ENCODE data around the gene FAF2. TPM values are rescaled to one million over a fixed set of nuclear protein-coding genes. Genes with fewer than 3 reads are reported as not detected.
A peak's percentile ranks its signal among the peaks of the same experiment; 100 is the strongest.

The FAF2 gene
- 71.4 TPM for polyA plus RNA-seq (2012; ENCODE audit: insufficient read depth, insufficient read length, low read depth)

GRCh38 chr5:176447978-176448608, at the start of gene FAF2:
Gene FAF2, plus strand, starts transcription at chr5:176448385. Its CDS starts 23 bp downstream, at chr5:176448408.
- peak; percentile 97 for DNase-seq
- Histone ChIP-seq H3K9me3 (no peaks in the 10 kb centered on the region), H3K4me3 (ENCODE audit: low read depth, low read length) (peak within 1 kb of the TSS; percentile 100), H3K4me1 (peaks cover 3% of the 10 kb centered on the region; the same call in 1 of the 2 replicates), H3K27me3 (no peaks in the 10 kb centered on the region), H3K36me3 (peaks cover 12% of the 10 kb centered on the region)
- TF ChIP-seq, protein P1, sequence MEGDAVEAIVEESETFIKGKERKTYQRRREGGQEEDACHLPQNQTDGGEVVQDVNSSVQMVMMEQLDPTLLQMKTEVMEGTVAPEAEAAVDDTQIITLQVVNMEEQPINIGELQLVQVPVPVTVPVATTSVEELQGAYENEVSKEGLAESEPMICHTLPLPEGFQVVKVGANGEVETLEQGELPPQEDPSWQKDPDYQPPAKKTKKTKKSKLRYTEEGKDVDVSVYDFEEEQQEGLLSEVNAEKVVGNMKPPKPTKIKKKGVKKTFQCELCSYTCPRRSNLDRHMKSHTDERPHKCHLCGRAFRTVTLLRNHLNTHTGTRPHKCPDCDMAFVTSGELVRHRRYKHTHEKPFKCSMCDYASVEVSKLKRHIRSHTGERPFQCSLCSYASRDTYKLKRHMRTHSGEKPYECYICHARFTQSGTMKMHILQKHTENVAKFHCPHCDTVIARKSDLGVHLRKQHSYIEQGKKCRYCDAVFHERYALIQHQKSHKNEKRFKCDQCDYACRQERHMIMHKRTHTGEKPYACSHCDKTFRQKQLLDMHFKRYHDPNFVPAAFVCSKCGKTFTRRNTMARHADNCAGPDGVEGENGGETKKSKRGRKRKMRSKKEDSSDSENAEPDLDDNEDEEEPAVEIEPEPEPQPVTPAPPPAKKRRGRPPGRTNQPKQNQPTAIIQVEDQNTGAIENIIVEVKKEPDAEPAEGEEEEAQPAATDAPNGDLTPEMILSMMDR (IDR thresholded peaks at IDR 0.05; ENCODE audit: low read depth, low read length): peak; percentile 90

GRCh38 chr5:176400382-176401156, 47.6 kb upstream of the FAF2 start:
- TF ChIP-seq, protein P1 (IDR thresholded peaks at IDR 0.05; ENCODE audit: low read depth, low read length): no peak

DNA sequence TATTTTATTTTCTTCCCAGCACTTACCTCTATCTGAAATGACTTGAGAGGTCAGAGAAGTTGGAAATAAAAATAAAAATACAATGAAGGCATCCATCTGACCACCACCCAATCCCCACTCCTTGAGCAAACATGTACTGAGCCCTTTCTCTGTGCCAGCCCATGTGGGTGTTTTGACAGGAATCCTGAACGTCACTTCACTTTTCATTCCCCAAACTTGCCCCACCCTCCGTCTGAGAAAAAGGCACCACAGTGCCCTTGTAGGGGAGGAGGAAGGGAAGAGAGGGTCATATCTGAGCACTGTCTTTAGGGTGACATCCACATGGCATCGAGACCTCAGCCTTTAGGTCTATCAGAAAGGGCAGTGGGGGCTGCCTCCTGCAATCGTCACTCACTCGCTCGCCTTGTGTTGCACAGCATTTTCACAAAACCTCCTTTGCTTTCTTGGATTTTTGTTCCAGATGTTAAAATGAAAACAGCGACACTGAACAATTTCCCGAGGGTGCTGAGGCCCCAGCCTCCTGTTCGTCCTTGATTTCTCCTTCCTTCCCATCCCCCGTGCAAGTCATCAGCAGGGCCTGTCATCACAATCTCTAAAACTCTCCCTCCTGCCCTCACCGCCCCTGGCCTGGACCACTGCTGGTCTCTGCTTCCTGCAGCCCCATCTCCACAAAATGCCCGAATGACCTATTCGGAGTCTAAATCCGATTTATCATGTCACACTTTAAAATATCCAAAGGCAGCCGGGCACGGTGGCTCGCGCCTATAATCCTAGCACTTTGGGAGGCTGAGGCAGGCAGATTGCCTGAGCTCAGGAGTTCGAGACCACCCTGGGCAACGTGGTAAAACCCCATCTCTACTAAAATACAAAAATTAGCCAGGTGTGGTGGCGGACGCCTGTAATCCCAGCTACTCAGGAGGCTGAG, 46.6 kb upstream of the FAF2 start:
- peaks cover 4% of the 10 kb centered on the region for H3K4me1 ChIP-seq
- TF ChIP-seq, protein P1 (IDR thresholded peaks at IDR 0.05; ENCODE audit: low read depth, low read length): no peak
- no peaks in the 10 kb centered on the region for H3K9me3 ChIP-seq
- H3K27me3 ChIP-seq: no peaks in the 10 kb centered on the region
- no peak overlapping the region for H3K4me3 ChIP-seq (ENCODE audit: low read depth, low read length)
- DNase-seq: no peak
- no peaks in the 10 kb centered on the region for H3K36me3 ChIP-seq

More at GRCh38 chr5:176400382-176401156, 47.6 kb upstream of the FAF2 start:
- DNase-seq: no peak
- no peaks in the 10 kb centered on the region for H3K9me3 ChIP-seq
- peaks cover 9% of the 10 kb centered on the region for H3K4me1 ChIP-seq
- H3K27me3 ChIP-seq: no peaks in the 10 kb centered on the region
- no peaks in the 10 kb centered on the region for H3K36me3 ChIP-seq
- H3K4me3 ChIP-seq (ENCODE audit: low read depth, low read length): no peak overlapping the region

DNA sequence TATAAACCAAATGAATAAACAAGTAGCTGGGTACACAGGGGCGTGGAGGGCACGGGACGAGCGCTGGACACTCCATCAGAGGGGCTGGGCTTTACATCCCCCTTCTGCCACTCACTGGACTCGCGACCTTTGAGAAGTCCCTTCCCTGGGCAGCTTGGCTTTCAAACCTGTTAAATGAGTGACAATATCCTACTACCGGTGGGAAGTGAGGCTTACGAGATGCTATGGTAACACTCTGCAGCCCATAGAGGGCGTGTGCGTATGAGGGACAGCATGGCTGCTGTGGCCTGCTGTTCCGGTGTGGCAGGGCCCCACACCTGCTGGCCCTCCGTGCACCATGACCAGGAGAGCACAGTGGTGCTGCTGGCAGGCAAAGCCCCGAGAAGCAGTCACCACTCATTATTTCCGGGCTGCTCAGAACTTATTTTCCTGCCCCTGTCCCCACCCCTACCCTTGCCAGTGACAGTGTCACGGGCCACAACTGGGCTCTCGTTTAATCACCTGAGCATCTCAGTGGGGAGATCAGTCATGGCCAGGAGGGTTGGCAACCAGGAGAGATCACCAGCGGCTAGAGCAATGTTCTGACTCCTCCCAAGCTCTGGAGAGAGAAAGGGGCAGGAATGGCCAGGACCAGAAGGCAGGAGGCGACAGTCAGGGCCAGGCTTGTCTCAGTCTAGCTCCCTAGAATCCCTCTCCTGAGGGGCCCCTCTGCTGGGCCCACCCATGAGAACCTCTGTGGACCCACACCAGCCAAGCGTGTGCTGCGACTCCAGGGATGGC, 42.3 kb upstream of the FAF2 start:
- no peak for DNase-seq
- H3K9me3 ChIP-seq: no peaks in the 10 kb centered on the region
- H3K4me1 ChIP-seq: no peaks in the 10 kb centered on the region; the same call in 1 of the 2 replicates
- H3K36me3 ChIP-seq: peaks cover 12% of the 10 kb centered on the region
- no peak overlapping the region for H3K4me3 ChIP-seq (ENCODE audit: low read depth, low read length)
- TF ChIP-seq, protein P1 (IDR thresholded peaks at IDR 0.05; ENCODE audit: low read depth, low read length): peak; percentile 17; the same call in 1 of the 2 replicates
- H3K27me3 ChIP-seq: no peaks in the 10 kb centered on the region

GRCh38 chr5:176406436-176407052, 41.6 kb upstream of the FAF2 start:
- peaks cover 12% of the 10 kb centered on the region for H3K36me3 ChIP-seq
- TF ChIP-seq, protein P1 (IDR thresholded peaks at IDR 0.05; ENCODE audit: low read depth, low read length): no peak
- H3K4me1 ChIP-seq: no peaks in the 10 kb centered on the region; the same call in 1 of the 2 replicates
- no peaks in the 10 kb centered on the region for H3K27me3 ChIP-seq
- H3K4me3 ChIP-seq (ENCODE audit: low read depth, low read length): no peak overlapping the region
- DNase-seq: no peak
- no peaks in the 10 kb centered on the region for H3K9me3 ChIP-seq

All from BE2C (cell line).